ENCODE results near the gene SEMA3F. TPM values are rescaled to one million over a fixed set of nuclear protein-coding genes. Genes with fewer than 3 reads are reported as not detected.
A peak's percentile ranks its signal among the peaks of the same experiment; 100 is the strongest.

SEMA3F gene
- polyA plus RNA-seq, 12 donors = 6.4 to 70.8 (median 14.0) TPM; not detected in 1

DNA sequence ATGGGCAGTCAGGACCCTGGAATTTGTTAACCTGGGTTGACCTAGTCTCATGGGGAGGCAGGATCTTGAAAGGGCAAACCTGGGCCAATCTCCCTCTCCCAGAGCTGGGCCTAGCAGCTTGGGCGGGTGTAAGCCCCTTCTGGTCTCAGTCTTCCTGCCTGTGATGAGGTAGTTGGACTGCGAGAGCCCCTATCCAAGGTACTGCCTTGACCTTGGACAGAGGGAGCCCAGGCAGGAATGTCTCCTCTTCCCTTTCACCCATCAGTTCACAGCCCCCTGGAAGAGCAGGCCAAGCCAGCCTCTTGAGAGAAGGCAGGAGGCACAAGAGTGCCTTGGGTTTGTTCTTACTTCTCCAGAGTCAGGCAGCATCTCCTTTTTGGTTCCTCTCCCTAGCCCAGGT, 24.7 kb upstream of the SEMA3F start:
- DNase-seq = no peak

DNA sequence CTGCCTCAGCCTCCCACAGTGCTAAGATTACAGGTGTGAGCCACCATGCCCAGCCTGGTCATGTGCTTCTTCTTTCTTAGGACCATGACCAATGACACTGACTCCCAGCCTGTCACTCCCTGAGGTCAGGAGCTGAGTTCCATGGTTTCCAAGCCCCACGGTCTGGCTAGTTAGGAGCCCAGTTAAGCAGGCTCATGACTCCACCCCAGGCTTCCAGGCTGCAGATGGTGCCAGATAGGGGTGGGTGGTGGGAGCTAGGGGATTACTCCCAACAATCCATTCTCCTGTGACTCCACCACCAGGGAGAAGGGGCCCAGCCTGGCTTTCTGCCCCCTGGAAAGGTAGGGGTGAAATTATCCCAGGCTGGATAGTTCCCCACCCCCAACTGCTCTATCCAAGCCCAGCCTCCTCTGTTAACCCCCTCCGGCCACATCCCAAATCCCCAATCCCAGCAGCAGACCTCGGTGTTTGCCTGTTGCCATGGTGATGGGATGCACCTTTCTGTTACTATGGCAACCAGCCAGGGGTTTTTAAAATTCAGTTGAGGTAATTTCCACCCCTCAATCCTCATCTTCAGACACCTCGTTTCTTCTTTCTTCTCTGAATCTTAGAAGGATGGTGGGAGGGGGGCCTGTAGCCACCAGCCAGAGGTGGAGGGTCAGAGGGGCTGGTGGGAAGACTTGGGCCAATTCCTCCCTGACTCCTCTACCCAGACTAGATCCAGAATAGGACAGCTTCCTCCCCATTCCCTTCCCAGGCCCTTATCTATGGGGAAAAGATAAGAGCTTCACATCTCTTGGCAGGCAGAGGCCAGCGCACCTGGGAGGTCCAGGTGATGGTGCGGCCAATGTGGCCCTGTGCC, 22.5 kb upstream of the SEMA3F start:
- no peak for DNase-seq

DNA sequence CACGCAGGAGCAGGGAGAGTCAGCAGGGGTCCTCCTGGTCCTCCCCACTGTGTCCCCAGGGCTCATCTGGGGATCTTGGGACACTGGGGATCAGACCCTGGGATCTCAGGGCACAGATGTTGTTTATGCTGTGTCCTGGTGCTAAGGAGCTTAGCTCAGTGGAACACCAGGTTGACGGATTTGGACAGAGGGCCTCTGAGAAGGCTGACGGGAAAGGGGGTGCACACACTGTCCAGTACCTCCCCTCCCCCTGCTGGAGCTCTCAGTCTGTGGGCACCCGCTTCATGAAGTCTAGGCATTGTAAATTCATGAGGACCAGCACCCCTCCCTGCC, 21.9 kb upstream of the SEMA3F start:
- DNase-seq = no peak

DNA sequence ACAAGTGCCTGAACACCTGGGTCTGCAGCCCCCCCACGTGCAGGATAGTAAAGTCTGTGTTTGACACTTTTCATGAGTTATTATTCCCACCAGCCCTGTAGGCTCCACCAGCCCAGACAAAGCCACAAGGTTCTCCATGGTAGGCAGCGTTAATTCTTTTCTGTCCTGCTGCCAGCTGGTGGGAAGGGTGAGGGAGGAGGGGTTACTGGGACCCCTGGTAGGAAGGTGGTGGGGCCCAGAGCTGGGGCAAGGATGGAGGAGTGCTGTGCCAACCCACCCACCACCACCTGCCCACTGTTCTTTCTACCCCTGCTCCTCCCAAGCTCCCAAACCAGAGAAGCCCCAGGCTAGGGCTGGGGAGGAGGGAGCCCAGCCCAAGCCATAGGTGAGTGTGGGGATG, 20.8 kb upstream of the SEMA3F start:
- no peak for DNase-seq

DNA sequence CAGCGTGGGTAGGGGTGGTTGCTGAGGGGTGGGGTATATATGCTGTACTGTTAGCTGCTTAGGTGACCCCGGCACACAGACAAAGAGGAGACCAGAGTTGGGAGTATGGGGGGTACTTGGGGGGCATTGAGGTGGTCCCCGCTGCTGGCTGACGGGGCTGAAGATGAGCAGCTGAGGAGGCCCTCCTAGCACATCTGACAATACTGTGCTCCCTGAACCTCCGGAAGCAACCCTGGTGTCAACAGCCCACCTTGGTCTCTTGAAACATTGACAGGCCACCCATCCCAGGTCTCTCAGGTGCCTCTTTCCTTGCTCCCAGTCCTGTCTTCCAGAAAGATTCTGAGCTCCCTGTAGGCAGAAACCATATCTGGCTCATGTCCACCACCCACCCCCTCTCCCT, 19.2 kb upstream of the SEMA3F start:
- DNase-seq = no peak

DNA sequence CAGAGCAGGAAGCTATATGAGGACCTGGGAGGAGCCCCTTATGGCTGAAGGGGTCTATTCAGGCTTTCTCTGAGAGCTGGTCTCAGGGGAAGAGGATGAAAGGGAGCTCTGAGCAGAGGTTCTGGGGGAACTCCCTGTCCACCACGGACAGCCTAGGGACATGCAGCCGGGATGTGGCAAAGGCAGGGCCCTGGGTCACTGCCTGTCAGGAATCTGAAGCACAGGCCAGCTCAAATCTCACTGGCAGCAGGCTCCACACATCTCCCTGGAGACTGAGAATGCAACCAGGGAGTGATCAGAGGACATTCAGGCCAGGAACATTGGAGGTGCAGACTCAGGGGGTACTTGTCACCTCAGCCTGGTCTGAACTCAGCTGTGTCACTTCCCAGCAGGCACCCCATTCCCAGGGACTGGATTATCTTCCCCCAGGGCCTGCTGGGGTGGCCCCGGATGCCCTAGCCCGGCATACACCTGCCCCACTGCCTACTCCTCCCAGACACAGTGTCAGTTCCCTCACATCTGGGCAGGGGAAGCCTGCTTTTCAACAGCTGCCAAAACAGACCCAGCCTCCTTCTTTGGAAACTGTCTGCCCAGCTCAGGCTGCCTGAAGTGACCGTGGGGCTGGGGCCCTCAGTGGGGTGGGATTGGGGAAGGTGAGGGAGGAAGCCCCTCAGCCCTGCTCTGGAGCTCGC, 18.3 kb upstream of the SEMA3F start:
- DNase-seq = no peak

DNA sequence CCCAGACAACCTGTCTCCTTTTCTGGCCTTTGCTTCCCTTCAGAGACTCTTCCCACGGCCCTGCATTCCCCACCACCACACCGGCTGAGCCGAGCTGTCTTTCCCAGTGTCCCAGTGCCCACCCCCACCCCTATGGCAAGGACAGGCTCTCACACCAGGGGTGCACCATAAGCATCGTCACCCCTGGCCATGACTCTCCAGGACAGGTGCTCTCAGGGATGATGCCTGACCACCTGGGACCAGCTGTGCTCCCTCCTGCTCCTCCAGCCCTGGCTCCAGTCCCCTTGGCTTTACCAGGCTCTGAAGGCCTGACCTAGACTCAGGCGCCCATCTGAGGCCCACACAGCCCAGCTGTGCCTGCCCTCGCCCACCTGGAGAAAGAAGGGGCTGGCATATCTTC, 17.6 kb upstream of the SEMA3F start:
- DNase-seq = no peak

DNA sequence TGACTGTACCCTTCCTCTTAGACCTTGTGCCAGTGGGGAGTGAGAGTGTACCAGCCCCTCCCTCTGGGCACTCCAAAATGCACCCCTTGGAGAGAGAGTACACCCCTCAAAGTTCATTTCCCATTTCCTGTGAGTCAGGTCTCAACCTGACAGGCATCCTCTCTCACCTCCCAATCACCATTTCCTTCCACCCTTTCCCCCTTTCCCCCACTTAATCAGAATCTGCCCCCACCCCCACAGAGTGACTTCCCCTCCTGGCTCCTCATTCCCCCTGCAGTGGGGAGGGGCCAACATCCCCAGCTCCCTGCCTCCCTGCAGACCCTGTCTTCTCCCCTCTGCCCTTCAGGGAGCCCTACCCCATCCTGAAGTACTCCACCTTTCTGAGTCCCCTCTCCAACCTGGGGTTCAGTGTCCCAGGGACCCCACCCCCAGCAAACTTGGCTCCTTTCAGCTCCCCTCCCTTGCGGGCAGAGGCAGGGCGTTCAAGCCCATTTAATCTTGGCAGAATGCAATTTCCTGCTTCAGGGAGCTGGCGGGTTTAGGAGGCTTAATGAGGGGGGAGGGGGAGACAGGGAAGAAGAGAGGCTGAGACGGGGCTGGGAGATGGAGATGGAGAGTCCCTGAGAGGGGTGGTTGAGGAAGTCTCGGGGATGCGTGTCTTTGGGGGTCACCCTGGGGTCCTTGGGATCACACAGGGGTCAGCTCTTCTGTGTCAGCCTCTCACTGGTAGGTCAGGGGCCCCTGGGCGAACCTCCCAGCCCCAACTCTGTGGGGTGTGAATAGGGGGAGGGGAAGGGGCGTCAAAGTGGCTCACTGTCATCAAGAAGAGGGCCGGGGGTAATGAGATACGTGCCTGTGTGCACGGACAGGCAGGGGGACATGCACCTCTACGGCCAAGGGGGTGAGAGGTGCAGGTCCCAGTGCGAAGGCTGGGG, 16.6 kb upstream of the SEMA3F start:
- no peak for DNase-seq

DNA sequence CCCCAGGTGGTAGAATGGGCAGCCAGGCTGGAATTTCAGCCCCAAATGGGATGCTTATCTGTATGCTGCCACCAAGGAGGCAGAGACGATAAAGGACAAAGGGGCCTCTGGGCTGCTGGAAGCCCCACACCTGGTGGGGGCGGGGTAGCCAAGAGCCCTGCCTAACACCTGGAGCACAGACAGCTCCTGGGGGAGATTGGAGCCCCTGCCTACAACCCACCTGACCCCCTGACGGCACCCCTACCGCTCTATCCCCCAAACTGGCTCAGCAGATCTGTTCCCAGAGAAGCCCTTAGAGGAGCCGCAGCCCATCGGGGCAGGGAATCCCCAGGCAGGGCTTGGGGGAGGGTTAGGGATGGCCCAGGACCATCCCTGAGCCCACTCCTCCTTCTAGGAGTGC, 15.8 kb upstream of the SEMA3F start:
- no peak for DNase-seq

DNA sequence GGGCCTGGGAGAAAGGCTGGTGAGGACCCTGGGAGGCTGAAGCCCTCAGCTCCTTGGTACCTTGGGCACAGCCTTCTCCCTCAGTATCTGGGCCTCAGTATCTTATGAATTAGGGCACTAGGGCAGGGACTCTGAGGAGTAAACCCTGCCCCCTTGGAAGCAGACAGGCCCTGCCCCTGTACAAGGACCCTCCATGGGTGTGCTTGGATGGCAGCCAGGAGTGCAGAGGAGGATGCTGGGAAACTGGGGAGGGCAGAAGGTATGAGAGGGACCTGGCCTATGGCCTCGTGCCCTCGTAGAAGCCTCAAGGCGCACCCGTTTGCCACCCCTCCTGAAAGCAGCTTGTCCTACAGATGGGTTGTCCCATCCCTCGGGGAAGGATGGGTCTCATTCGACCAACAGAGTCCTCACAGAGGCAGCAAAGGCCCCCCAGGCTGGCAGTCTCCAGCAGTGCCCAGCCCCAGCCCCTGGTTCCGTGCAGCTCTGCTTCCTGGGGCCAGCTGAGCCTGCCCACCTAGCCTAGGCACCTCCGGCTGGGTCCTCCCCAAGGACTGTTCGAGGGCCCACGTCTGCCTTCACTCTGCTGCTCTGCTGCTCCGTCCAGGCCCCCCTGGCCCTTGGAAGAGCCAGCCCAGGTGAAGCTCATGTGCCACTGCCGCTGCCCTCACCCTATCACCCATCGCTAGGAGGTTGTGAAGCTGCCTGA, 15.3 kb upstream of the SEMA3F start:
- DNase-seq = no peak

DNA sequence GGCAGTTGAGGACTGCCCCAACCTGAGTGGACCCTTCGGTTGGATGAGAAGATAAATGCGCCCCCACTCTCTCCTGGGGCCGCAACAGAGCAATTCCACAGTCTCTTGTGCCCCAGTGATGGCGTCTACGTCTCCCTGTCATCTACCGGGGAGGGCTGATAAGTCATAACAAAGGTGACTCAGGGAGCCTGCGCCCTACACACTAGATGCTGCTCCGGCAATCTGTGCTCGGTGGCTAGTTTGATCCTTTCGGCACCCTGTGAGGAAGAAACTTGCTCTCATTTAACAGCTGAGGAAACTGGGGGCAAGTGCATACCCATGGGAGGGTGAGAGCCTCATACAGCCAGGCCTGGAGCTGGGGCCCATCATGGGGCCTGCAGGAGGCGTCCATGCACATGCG, 14.1 kb upstream of the SEMA3F start:
- no peak for DNase-seq

DNA sequence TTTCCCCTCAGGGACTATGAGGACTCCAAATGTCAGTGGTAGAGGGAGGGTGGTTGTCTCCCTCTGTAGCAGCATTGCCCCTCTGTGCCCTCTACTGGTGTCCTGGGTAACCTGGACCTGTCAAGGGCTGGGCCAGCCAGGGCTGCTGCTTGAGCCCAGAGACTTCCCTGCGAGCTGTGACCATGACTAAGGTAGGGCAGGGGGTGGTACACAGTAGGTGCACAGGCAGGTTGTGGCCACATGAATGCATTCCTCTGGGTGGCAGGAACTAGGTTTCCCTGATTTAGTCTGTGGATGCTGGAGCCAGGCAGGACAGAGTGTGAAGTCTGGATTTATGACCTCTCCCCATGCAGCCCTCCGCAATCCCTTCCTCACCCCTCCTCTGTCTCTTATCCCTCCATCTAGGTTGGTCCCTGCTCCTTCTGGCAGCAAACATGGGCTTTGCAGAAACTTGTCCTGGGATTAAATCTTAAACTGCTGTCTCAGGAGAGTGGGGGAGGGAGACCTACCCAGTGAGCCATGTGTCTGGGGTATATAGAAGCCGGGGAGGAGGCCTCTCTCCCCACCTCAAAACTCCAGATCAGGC, 8.7 kb upstream of the SEMA3F start:
- no peak for DNase-seq

DNA sequence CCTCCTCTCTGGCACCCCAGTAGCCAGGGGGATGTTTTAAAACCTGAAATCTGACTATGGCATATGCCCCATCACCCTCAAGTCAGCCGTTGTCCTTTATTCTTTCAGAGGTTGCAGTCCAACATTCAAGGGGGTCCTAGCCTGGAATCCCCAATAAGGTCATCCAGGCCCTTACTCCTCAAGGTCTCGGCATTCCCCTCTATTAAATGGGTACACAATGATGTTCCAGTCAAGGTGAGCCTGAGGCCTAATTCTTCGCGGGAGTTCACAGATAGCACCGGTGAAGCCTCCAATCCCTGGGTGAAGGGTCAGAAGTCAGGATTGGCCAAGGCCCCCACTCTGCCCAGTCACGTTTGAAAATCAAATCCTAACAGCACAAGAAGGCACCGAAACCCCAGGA, 8.1 kb upstream of the SEMA3F start:
- DNase-seq = no peak

DNA sequence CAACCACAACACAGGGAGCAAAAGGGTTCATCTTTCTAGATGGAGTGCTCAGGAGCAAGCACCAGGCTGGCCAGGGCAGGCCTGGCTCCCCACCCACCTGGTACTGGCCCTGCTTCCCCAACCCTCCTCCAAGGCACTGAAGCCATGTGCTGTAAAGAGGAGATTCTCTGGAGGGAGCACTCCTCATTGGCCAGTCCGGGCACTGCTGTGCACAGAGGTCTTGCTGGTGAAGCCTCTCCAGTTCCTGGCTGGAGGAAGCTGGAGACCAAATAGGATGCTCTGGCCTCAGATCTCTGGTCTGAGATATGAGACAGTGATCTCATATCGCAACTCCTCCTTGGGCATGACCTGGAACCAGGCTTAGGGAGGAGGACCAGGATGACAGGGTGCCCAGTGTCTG, 7.7 kb upstream of the SEMA3F start:
- no peak for DNase-seq

DNA sequence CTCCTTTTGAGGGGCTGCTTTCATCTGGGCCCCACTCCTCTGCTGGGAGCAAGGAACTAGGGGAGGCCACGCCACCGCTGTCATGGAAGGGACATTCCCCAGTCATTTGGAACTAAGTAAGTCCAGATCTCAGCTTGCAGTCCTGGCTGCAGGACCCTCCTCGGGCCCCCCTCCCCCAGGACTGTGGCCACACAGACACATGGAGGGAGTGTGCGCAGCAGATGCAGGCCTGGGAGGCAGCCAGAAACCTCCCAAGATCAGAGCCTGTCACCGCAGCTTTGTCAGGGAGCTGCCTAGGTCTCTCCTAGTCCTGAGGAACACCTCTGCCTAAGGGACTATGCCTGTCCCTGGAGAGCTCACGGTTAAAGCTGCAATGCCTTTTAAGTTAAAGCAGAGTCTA, 7.3 kb upstream of the SEMA3F start:
- DNase-seq = no peak

DNA sequence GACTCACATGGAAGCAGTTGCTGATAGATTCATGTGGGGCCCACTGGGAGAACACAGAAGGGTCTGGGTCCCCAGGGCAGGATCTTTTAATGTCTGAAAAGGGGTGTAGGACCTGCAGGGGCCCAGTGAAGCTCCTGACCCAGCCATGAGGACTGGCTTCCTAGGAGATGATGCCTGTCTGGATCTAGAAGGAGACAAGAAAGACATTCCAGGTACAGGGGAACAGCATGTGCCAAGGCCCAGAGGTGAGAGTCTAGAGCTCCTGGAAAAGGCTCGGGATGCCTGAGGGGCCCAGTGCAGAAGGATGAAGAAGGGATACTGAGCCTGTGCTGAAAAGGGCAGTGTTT, 4.7 kb upstream of the SEMA3F start:
- DNase-seq = no peak

DNA sequence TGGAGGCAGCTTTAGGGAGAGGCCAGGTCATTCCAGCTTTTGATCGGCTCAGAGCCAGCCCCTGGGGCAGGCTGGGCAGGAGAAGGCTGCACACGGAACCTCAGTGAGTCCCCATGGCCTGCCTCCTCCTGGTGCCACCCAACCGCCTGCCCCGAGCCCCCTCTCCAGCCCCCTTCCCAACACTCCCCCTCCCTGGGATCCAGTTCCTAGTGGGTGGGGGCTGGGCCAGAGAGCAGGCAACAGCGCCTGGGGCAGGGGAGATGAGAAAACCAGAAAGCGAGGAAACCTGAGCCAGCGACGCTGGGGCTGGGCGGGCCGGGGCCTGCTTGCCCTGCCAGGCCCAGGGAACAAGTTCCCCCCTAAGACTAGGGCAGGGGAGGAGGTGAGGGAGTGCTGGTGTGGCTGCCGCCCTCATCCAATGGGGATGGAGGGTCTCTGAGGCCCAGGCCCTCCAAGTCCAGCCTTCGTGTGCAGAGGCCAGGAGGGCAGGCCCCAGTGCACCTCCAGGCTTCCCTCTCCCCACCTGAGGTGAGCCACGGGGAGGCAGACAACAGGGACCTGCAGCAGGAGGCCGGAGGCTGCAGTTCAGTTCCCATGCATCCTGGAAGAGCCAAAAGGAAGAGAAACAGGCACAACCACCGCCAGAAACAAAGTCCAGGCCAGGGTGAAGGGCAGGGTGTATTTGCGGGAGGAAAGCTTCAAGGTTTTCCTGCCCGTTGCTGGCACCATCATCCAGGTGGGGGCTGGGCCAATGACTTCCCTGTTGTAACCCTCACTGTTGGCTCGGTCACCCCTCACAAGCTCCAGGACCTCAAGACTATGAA, 4.0 kb upstream of the SEMA3F start:
- peak; percentile 63 for DNase-seq

DNA sequence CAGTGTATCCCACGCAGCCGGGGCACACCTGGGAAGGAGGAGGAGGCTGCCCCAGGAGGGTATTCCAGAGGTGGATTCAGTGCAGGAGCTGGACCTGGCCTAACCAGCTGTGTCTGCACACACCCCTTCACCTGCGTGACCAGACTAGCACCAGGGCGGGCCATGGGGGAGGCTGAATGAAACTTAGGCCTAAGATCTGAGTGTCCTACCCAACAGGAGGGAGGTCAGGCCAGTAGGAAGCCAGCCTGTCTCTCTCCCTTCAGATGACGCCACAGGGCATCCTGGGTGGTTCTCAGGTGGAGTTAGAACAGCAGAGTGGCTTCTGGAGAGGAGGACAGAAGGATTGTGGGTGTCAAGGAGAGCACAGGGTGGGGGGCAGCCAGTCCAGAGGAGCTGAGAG, 3.4 kb upstream of the SEMA3F start:
- DNase-seq = no peak

DNA sequence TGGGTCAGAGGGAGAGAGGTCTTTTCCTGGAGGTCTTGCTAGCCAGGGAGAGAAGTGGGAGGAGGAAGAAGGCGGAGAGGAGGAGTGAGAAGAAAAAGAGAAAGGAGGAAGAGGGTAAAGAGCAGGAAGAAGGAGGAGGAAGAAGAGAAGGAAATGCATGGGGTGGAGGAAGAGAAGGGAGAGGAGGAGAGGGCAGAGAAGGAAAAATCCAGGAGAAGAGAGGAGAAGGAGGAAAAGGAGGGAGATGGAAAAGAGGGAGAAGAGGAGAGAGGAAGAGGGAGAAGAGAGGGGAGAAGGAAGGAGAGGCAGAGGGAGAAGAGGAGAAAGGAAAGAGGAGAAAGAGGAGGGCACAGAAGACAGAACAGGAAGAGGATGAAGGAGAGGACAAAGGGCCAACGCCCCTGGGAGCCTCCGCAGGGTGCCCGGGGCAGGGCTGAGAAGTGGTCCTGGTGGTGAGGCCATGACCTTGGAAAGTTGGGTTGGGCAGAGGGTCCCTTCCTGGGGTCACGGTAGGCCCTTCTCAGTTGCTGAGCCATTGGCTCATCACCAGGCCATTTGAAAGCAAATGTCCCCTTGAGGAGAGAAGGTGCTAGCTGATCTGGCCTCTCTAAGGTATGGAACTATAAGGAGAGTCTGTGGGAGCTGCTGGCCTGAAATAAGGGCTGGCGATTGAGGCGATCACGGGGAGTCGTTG, 1.2 kb upstream of the SEMA3F start:
- DNase-seq = no peak

DNA sequence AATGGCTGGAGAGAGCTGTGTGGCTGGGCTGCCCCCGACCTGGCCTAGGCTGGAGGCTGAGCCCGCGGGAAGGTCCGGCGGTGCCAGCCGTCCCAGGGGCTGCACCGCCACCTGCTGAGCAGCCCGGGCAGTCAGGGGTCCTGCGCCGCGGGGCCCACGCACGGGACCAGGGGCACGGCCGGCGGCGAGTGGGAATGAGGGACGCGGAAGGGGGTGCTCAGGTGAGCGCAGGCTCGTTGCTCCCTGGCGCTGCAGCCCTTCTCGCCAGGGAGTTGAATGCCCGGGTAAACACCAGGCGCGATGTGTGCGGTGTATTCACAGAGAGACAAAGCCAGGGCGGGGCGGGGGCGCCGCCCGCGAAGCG, 666 bp upstream of the SEMA3F start:
- no peak for DNase-seq
